ENCODE data around the gene ARHGEF4.
A peak's percentile ranks its signal among the peaks of the same experiment; 100 is the strongest.

ARHGEF4 gene

DNA sequence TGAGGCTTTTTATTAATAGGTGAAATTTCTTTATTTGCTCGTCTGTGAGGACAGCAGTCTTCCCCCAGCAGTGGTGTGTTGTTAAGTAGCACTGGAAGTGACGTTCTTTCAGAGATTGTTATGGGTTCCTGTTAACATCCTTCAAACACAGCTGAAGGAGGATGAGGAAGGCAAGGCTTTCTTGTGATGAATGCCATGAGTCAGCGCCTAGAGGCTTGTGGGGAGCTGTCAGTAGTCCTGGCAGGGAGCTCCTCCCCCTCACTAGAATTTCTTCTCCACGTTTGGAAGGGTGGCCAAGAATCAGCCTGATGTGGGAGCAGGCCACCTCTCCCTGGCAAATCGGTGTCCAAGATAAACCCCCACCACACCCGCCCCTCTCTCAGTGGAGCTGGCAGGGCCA lies 113.2 kb downstream of the ARHGEF4 start:
- H3K4me3 ChIP-seq (ENCODE audit: low read depth, low read length) = no peak overlapping the region
- no peak for DNase-seq (ENCODE audit: low read depth)
- TF ChIP-seq, protein P1, sequence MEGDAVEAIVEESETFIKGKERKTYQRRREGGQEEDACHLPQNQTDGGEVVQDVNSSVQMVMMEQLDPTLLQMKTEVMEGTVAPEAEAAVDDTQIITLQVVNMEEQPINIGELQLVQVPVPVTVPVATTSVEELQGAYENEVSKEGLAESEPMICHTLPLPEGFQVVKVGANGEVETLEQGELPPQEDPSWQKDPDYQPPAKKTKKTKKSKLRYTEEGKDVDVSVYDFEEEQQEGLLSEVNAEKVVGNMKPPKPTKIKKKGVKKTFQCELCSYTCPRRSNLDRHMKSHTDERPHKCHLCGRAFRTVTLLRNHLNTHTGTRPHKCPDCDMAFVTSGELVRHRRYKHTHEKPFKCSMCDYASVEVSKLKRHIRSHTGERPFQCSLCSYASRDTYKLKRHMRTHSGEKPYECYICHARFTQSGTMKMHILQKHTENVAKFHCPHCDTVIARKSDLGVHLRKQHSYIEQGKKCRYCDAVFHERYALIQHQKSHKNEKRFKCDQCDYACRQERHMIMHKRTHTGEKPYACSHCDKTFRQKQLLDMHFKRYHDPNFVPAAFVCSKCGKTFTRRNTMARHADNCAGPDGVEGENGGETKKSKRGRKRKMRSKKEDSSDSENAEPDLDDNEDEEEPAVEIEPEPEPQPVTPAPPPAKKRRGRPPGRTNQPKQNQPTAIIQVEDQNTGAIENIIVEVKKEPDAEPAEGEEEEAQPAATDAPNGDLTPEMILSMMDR (IDR thresholded peaks at IDR 0.05; ENCODE audit: insufficient read depth, low read depth, low read length, missing control alignments) = no peak

DNA sequence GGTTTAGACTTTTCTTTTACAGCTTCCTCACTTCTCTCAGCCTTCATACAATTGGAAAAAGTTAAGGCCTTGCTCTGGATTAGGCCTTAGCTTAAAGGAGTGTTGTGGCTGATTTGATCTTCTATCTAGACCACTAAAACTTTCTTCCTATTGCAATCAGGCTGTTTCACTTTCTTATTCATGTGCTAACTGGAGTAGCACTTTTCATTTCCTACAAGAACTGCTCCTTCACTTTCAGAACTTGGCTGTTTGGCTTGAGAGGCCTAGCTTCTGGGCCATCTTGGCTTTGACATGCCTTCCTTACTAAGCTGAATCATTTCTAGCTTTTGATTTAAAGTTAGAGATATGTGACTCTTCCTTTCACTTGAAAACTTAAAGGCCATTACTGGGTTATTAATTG lies 114.3 kb downstream of the ARHGEF4 start:
- H3K4me3 ChIP-seq (ENCODE audit: low read depth, low read length) = no peak overlapping the region
- TF ChIP-seq, protein P1 (IDR thresholded peaks at IDR 0.05; ENCODE audit: insufficient read depth, low read depth, low read length, missing control alignments) = no peak
- peak; percentile 6 for DNase-seq (ENCODE audit: low read depth)

- no peak for DNase-seq (ENCODE audit: low read depth)
- TF ChIP-seq, protein P1 (IDR thresholded peaks at IDR 0.05; ENCODE audit: insufficient read depth, low read depth, low read length, missing control alignments) = no peak
Measured at GRCh38 chr2:130954873-130955272, 118.2 kb downstream of the ARHGEF4 start.

GRCh38 chr2:130957915-130958314 lies 121.2 kb downstream of the ARHGEF4 start:
- DNase-seq (ENCODE audit: low read depth) = no peak
- TF ChIP-seq, protein P1 (IDR thresholded peaks at IDR 0.05; ENCODE audit: insufficient read depth, low read depth, low read length, missing control alignments) = no peak
- no peak overlapping the region for H3K4me3 ChIP-seq (ENCODE audit: low read depth, low read length)

More at GRCh38 chr2:130954873-130955272, 118.2 kb downstream of the ARHGEF4 start:
- H3K4me3 ChIP-seq (ENCODE audit: low read depth, low read length) = no peak overlapping the region

DNA sequence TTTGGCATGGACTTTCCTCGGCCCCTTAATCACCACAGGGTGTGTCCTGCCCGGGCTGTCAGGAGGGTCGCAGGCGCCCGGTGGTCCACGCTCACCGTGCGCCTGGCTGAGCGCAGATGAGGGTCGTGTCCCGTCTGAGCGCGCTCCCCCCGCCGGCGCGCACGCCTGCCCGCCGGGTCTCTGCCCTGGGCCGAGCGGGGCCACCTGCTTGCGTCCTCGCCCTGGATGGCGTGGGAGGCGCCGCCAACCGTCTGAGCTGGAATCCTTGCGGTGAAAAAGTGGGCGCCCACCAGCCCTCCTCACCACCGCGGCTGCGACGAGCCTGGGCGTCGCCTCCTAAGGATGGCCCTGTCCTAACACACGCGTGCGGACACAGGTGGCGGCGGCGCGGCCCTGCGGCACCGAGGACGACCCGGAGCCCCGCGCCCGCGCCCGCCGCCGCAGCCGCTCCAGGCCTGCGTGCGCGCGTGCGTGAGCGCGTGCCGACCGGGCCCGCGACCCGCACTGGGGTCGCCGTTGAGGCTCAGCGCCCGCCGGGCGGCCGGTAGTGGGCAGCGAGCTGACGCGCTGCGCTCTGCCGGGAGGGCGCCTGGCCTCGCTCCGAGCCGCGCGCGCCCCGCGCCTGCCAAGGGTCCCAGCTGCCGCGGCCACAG lies 126.6 kb downstream of the ARHGEF4 start:
- DNase-seq (ENCODE audit: low read depth) = no peak
- TF ChIP-seq, protein P1 (IDR thresholded peaks at IDR 0.05; ENCODE audit: insufficient read depth, low read depth, low read length, missing control alignments) = no peak
- no peak overlapping the region for H3K4me3 ChIP-seq (ENCODE audit: low read depth, low read length)

- TF ChIP-seq, protein P1 (IDR thresholded peaks at IDR 0.05; ENCODE audit: insufficient read depth, low read depth, low read length, missing control alignments) = no peak
- no peak for DNase-seq (ENCODE audit: low read depth)
- no peak overlapping the region for H3K4me3 ChIP-seq (ENCODE audit: low read depth, low read length)
Measured at GRCh38 chr2:130963849-130964793, 127.4 kb downstream of the ARHGEF4 start.
